Measurements from ENCODE around the gene GOLPH3.
A peak's percentile ranks its signal among the peaks of the same experiment; 100 is the strongest.

The GOLPH3 gene

DNA sequence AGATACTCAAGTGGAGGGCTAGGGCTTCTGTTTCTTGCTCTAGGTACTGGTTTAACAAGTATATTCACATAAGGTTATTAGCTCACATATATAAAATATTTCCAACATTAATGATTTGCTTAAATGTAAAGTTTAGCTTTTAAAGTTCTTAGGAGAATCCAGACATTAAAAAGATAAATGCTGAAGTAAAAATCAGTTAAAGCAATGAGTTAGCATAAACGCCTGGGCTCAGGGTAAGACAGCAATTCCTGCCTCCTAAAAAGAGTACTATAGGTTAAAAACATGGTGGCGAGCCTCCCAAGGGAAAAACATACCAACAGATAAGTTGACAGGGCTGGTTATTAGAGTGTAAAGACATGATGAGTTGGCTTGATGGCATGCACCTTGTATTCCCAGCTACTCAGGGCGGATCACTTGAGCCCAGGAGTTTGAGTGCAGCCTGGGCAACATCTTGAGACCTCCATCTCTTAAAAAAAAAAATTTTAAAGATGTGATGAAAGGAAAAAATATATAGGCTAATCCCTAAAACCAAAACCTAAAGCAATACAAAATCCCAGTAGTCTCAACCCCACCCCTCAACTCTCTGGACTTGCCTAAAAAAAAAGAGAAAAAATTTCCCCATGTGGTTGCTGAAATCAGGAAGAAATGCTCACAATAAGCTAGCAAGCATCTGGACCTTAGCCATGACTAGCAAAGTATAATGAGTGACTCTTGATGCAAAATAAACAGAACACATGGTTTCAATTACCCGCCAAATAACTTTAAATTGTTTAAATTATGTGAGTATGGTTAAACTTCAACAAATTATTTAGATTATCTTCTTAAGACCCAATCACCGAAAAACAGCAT, 3.6 kb downstream of the GOLPH3 start:
- no peak for DNase-seq (ENCODE audit: low read depth, low spot score)

DNA sequence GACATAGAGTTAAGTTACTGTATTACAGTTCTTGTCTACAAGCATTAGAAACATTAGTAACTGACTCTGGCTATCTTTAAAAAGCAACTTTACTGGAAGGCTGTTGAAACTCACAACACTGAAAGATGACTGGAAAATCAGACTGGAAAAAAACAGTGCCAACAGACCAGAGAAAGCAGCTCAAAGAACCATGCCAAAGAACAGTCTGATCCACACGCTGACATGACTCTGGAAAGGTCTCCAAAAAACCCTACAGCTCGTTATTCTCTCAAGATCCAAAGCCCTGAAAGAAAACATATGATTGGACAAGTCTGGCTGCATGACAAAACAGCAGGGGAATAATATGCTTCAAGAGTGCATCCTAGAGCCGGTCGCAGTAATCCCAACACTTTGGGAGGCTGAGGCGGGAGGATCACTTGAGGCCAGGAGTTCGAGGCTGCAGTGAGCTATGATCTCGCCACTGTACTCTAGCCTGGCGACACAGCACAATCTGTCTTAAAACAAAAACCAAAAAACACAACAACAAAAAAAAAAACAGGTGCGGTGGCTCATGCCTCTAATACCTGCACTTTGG, 5.6 kb downstream of the GOLPH3 start:
- no peak for DNase-seq (ENCODE audit: low read depth, low spot score)

DNA sequence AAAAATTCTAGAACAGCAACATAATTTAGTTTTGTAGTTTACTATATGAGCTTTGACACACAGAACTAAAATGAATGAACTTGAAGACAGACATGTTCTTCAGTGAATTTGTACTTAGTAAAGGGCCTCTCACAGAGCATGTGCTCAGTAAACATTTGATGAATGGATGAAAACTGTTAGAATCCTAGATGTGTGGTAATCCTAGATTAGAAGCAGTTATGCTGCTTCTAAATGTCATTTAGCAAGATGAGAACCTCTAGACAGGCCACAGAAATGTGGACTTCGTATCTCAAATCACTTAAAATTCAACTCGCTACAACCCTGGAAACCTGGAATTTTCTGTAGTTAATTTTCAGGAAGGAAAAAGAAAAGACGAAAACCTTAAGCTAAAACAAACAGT, 8.5 kb downstream of the GOLPH3 start:
- no peak for DNase-seq (ENCODE audit: low read depth, low spot score)

DNA sequence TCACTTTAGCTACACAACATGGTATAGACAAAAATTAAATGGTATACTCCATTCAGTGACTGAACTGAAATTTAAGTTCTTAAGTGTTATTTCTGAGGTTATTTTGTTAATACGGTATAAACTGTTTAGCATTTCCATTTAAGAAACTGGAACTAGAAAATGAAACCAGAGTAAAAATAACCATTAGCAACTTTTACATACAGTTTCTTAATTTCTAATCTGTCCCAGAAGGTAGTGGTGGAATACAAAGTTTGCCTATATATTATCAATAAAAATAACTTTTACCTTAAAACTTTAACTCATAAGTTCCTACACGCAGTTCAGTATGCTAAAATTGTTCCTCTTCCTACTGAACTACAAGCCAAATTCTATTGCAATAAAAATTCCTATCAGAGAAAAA, 10.3 kb downstream of the GOLPH3 start:
- no peak for DNase-seq (ENCODE audit: low read depth, low spot score)

- no peak for DNase-seq (ENCODE audit: low read depth, low spot score)
Measured at GRCh38 chr5:32163053-32163452, 11.1 kb downstream of the GOLPH3 start.

DNA sequence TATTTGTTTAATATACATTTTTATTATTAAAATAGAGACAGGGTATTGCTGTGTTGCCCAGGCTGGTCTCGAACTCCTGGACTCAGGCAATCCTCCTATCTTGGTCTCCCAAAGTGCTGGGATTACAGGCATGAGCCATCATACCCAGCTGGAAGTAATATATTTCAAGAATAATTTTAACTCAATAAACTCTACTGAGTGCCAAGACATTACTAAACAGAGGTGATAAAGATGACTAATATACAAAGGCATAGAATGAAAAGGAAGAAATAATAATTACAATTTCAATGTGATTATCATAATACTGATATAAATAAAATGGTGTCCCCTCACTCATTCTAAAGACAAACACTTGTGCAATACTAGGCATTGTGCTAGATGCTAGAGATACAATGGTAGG, 13.9 kb downstream of the GOLPH3 start:
- DNase-seq (ENCODE audit: low read depth, low spot score) = no peak

- no peak for DNase-seq (ENCODE audit: low read depth, low spot score)
Measured at GRCh38 chr5:32159328-32160072, 14.6 kb downstream of the GOLPH3 start.

DNA sequence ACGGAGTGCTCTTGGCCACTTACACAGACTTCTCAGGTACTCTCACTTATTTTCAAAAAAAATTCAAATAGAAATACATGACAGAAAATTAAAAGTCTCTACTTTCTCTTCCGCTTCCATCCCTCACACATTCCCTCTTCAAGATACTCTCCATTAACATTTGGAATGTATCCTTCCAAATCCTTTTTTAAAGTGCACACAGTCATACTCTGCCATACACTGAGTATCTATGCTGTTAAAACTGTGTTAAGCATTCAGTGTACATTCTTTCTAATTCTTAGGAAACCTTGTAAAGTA, 15.5 kb downstream of the GOLPH3 start:
- no peak for DNase-seq (ENCODE audit: low read depth, low spot score)

DNA sequence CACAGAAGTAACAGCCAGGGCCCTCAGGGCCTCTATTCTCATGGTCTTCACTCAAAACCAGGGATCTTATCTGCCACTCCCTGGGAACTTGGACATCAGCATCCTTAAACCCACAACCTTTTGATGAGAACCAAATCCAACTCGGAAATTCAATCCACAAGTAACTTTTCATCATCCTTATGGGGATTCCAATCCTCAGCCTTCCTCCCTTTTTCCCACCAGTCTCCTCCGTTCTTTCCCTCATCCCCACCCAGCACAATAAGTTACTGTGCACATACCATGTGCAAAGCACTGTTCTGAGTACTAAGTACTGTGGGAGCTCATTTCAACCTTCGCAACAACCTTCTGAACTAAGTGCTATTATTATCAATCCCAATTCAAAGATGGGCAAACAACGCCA, 17.0 kb downstream of the GOLPH3 start:
- DNase-seq (ENCODE audit: low read depth, low spot score) = no peak

GRCh38 chr5:32156635-32157034, 17.5 kb downstream of the GOLPH3 start:
- DNase-seq (ENCODE audit: low read depth, low spot score) = no peak

DNA sequence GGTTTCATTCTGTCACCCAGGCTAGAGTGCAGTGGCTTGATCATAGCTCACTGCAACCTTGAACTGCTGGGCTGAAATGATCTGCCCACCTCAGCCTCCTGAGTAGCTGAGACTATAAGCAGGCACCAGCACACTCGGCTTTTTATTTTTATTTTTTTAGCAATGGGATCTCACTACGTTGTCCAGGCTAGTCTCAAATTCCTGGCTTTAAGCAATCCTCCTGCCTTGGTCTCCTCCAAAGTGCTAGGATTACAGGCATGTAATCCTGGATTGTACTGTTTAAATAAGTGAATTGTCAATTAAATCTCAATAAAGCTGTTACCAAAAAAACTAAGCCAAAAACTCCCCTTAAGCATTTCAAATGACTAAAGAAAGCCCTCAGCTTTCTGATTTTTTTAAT, 18.9 kb downstream of the GOLPH3 start:
- DNase-seq (ENCODE audit: low read depth, low spot score) = no peak

DNA sequence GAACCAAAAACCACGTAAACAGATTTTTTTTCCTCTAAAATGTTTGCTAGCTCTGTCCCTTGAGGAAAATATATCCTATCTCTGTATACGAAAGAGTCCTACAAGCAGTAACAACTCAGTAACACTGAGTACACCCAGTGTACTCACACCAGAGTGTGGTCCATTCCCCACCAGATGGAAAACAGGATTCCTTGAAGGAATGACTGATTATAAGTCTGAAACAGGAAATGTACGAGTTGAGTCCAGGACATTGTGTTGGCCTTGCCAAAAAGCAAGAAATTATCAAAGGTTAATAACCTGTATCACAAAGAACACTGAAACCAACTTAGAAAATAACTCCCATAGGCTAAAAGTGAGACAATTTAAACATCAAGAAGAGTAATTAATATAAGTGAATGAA, 20.4 kb downstream of the GOLPH3 start:
- DNase-seq (ENCODE audit: low read depth, low spot score) = no peak

DNA sequence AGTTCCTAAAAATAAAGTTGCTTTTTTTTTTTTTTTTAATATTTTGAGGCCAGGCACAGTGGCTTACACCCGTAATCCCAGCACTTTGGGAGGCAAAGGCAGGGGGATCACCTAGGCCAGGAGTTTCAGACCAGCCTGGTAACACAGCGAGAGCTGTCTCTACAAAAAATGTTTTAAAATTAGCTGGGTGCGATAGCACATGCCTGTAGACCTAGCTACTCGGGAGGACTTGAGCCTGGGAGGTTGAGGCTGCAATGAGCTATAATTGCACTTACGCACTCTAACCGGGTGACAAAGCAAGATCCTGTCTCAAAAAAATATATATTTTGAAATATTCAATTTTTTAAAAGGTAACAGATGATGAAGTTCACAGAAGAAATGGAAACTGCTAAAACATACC, 22.9 kb downstream of the GOLPH3 start:
- no peak for DNase-seq (ENCODE audit: low read depth, low spot score)

DNA sequence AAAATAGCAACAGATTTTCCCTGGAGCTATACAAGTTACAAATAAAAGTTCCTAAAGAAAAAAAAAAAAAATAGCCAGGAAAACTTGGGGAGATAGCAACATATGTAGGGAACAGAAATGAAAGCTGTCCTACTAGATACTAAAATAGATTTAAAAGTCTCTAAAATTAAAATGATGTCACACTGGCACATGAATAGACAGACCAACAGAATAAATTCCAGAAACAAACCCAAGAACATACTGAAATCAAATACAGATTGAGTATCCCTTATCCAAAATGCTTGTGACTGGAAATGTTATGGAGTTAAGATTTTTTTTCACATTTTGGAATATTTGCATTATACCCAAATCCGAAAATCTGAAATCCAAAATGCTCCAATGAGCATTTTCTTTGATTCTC, 23.8 kb downstream of the GOLPH3 start:
- no peak for DNase-seq (ENCODE audit: low read depth, low spot score)

DNA sequence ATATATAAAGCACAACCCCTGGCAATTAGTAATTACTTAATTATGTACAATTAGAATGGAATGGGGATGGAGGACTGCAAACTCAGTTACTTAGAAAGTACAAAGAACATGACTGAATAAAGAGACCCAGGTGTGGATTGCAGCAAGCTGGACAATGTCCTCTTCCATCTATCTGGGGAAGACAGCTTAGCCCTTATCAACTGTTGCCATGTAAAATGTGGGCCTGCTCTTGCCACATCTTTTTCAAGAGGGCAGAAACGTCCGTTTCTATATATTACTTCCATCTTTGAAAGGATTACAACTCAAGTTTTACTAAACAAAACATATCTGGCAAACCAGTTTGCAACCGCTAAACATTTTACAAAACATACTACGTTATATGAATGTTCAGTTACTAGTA, 26.2 kb downstream of the GOLPH3 start:
- DNase-seq (ENCODE audit: low read depth, low spot score) = no peak

DNA sequence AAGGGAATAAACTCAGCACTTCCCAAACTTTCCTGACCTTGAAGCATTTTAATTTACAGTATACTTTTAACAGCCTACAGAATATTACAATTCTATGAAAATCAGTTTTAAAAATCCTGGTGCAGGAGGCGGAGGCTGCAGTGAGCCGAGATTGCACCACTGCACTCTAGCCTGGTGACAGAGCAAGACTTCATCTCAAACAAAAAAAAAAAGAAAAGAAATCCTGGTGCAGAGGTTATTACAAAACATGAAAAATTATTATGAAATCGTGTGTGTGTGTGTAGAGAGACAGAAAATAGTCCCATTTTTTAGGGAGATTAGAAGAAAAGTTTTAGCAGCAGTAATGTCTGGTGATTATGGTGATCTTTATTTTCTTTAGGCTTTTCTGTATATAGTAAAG, 26.9 kb downstream of the GOLPH3 start:
- DNase-seq (ENCODE audit: low read depth, low spot score) = no peak

DNA sequence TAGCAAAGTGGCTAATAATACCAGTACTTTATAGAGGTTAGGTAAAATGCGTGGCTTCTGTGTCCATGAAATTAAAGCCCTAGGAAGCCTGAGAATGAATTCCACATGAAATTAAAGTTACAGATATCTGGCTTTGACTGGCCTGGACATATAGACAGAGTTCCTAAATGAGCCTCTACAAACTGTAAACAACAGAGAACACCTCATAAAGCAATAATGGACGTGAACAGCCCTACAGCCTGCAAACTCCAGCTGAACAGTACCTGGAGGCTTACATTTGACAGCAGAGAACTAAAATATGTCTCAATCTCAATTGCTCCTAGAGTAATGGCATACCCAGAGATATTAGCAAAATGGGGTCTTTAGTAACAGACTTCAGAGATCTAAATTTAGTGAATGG, 28.7 kb downstream of the GOLPH3 start:
- DNase-seq (ENCODE audit: low read depth, low spot score) = no peak

DNA sequence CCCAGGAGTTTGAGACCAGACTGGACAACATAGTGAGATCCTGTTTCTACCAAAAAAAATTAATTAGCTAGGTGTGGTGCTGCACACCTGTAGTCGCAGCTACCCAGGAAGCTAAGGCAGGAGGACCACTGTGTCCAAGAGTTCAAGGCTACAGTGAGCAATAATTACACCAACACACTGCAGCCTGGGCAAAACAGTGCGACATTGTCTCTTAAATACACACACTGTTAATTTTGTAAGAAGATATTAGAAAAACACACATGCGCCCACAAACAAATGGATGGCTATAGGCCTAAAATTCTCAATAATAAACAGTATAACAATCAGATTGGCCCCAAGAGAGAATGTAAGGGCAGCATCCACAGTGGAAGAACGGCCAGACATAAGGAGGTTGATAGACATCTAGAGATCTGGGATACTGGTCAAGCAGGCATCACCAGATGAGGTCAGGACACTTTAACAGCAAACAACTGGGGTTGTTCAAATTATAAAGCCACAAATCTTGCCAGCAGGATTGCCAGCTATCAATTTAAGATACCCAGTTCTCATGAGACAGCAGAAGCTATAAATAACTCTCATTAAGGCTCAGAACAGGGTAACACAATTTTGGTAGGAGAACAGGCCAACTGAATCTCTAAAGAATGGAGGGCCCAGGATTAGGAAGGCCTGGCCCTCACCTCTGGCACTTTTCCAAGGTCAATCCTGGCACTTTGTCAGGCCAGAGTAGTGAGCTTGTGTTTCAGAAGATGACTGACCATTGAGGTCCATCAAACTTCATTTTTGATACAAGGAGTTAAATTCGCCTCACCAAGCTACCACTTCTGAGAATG, 29.5 kb downstream of the GOLPH3 start:
- no peak for DNase-seq (ENCODE audit: low read depth, low spot score)

GRCh38 chr5:32143617-32144377, 30.3 kb downstream of the GOLPH3 start:
- DNase-seq (ENCODE audit: low read depth, low spot score) = no peak

GRCh38 chr5:32138839-32139493, 35.2 kb downstream of the GOLPH3 start:
- DNase-seq (ENCODE audit: low read depth, low spot score) = peak; percentile 21

DNA sequence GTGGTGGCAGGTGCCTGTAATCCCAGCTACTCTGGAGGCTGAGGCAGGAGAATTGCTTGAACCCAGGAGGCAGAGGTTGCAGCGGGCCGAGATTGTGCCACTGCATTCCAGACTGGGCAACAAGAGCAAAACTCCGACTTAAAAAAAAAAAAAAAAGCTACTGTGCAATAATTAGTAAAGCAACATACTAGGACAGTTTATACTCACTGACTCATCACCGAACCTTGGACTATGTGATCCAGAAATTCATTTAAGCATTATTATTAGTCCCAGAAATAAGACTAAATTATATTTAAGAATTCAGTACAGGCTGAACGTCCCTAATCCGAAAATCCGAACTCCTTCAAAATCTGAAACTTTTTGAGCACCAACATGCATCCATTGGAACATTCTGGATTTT, 37.8 kb downstream of the GOLPH3 start:
- DNase-seq (ENCODE audit: low read depth, low spot score) = no peak

All from activated CD4-positive, CD25-positive, alpha-beta regulatory T cell treated with anti-CD3 and anti-CD28 coated beads, Interleukin-2, amount 50 U/mL, for 16 hours (primary cell).